ENCODE measurements around the gene TEX52. TPM values are rescaled to one million over a fixed set of nuclear protein-coding genes. Genes with fewer than 3 reads are reported as not detected.
"Not testable (repeated sequence)": the region's sequence is repeated elsewhere in the genome, so short reads cannot be mapped to it uniquely, and the experiment has no call there.

The TEX52 gene
- polyA plus RNA-seq, 10 donors = 0.15 to 1.5 (median 0.63) TPM

- not testable (repeated sequence) for DNase-seq
Measured at GRCh38 chr12:2868986-2869632, 12.3 kb upstream of the TEX52 start.

GRCh38 chr12:2864198-2864597 is 7.4 kb upstream of the TEX52 start:
- no peak for DNase-seq

GRCh38 chr12:2863402-2863801 is 6.6 kb upstream of the TEX52 start:
- DNase-seq = not testable (repeated sequence)

- DNase-seq = no peak
Measured at GRCh38 chr12:2862876-2863275, 6.0 kb upstream of the TEX52 start.

- DNase-seq = no peak
Measured at GRCh38 chr12:2860170-2860569, 3.3 kb upstream of the TEX52 start.

GRCh38 chr12:2858944-2859421 is 2.1 kb upstream of the TEX52 start:
- no peak for DNase-seq

- DNase-seq = no peak
Measured at GRCh38 chr12:2858334-2858733, 1.5 kb upstream of the TEX52 start.

- no peak for DNase-seq
Measured at GRCh38 chr12:2857576-2857975, 737 bp upstream of the TEX52 start.

- DNase-seq = no peak
Measured at GRCh38 chr12:2856051-2856450, 788 bp downstream of the TEX52 start.

- DNase-seq = no peak
Measured at GRCh38 chr12:2855546-2855945, 1.3 kb downstream of the TEX52 start.

GRCh38 chr12:2854669-2855453 is 2.0 kb downstream of the TEX52 start:
- DNase-seq = no peak

GRCh38 chr12:2853626-2854025 is 3.2 kb downstream of the TEX52 start:
- peak; percentile 73 to 90 (median 85) for DNase-seq

GRCh38 chr12:2851931-2852330 is 4.9 kb downstream of the TEX52 start:
- no peak for DNase-seq

- peak in 2 of 3 donors; percentile 47 to 48 for DNase-seq
Measured at GRCh38 chr12:2845280-2845679, 11.6 kb downstream of the TEX52 start.

GRCh38 chr12:2844786-2845185 is 12.1 kb downstream of the TEX52 start:
- no peak for DNase-seq

GRCh38 chr12:2842948-2843347 is 13.9 kb downstream of the TEX52 start:
- no peak for DNase-seq

GRCh38 chr12:2841056-2841650 is 15.7 kb downstream of the TEX52 start:
- no peak for DNase-seq

- DNase-seq = no peak
Measured at GRCh38 chr12:2836574-2836973, 20.3 kb downstream of the TEX52 start.

- no peak for DNase-seq
Measured at GRCh38 chr12:2835691-2836403, 21.0 kb downstream of the TEX52 start.

- peak; percentile 47 to 88 (median 76) for DNase-seq
Measured at GRCh38 chr12:2834581-2835491, 22.0 kb downstream of the TEX52 start, which contains the start of gene NRIP2. Gene NRIP2, minus strand, starts transcription at chr12:2835035. Its CDS starts 52 bp downstream, at chr12:2834983.

GRCh38 chr12:2833810-2834209 is 23.0 kb downstream of the TEX52 start:
- DNase-seq = peak in 2 of 3 donors; percentile 19 to 55
